GM12801 (cell line): ENCODE measurements around the gene ZNF175.

Source experiments
- CTCF ChIP-seq: IDR thresholded peaks from one replicate; pipeline ENCODE4 v1.5.1; 2011; ENCODE audit warnings: control low read depth; ENCODE audit not compliant: insufficient read length; ENCODE audit errors: extremely low read depth

The ZNF175 gene

GRCh38 chr19:51592521-51592920 lies 21.4 kb downstream of the ZNF175 start:
- no peak for TF ChIP-seq CTCF

GRCh38 chr19:51593138-51593890 lies 22.2 kb downstream of the ZNF175 start:
- no peak for TF ChIP-seq CTCF

- no peak for TF ChIP-seq CTCF
Measured at GRCh38 chr19:51593969-51594773, 23.1 kb downstream of the ZNF175 start.

DNA sequence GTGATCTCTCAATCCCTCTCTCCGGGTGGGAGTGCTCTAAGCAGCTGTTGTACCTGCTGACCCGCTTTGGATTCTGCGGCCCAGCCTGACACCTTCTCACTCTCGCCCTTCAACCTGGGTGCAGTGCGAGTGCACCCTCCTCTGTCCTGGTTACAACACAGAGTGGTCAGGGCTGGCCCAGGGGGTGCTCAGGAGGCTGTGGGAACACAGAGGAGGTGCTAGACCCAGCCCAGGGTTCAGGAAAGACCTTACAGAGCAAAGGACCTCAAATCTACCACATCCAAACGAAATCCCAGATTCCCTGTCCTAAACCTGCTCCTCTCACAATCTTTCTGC lies 23.7 kb downstream of the ZNF175 start:
- TF ChIP-seq CTCF, result no peak

GRCh38 chr19:51595190-51596175 lies 24.4 kb downstream of the ZNF175 start:
- no peak for TF ChIP-seq CTCF

DNA sequence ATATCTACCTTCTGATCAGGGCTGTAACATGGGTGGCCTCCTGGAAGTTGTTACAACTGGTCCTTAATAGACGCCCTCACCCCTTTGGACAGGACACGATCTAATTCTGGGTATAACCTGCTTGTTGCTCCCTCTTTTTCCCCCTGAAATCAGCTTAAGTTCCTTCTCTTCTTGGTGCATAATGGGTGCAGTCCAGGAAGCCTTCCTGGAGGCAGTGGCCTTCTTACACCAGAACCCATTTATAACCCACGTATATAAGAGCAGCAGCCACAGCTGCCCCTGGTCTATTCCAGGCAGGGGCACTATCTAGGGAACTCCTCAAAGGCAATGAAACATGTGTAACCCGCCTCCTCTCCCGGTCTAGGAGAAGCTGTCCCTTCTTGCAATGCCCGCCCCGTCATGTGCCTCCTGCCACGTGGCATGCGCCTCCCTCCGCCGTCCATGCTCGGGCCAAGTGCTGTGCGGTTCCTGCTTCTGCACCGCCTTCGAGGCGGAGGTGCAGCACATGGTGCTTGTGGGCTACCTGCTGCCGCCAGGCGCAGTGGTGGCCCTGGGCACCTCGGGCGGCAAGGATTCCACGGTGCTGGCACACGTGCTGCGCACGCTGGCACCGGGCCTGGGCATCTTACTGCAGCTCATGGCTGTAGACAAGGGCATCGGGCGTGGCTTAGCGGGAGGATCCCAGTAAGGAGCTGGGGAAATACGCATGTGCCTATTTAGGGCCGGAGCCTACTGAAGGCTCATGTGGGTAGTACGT lies 27.3 kb downstream of the ZNF175 start:
- TF ChIP-seq CTCF, result no peak

DNA sequence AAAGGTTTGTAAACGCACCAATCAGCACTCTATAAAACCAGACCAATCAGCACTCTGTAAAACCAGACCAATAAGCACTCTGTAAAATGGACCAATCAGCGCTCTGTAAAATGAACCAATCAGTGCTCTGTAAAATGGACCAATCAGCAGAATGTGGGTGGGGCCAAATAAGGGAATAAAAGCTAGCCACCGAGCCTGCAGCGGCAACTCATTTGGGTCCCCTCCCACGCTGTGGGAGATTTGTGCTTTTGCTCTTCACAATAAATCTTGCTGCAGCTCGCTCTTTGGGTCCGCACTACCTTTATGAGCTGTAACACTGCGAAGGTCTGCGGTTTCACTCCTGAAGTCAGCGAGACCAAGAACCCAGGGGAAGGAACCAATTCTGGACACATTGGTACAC lies 28.0 kb downstream of the ZNF175 start:
- TF ChIP-seq CTCF, result no peak
